ENCODE measurements around the gene BLOC1S6.

Gene BLOC1S6, protein sequence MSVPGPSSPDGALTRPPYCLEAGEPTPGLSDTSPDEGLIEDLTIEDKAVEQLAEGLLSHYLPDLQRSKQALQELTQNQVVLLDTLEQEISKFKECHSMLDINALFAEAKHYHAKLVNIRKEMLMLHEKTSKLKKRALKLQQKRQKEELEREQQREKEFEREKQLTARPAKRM

DNA sequence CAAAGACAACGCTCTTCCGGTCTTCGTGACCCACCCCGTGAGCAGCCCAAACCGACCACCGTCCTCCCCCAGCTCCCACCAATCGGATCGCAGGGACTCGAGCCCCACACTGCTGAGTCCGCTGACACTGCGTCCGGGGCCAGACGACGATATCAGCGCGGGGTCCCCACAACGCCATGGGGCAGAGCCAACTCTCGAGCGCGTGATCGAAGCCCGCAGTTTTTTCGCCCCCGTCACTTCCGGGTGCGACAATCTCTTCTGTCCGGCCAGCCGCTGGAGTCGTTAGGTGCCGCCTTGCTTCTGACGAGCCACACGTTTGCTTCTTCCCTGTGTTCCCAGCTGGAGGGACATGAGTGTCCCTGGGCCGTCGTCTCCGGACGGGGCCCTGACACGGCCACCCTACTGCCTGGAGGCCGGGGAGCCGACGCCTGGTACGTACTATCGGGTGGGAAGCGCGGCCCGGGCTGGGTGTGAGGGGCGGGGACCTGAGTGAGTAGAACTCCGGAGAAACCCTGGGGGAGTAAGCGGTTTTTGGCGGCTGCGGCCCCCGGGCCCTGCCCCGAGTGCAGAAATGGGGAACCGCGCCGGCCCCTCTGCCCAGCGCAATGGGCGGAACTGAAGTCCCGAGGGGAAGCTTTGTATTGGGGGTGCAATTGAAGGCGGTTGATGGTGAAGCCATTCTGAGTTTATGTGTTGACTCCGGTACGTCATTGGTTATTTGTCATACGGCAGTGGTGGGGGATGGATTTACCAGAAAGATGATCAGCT is at the start of gene BLOC1S6:
Gene BLOC1S6, plus strand, starts transcription at position 285 of the 768 bp plus-strand sequence. Its CDS starts 65 bp downstream, at position 350.
- no peak for TF ChIP-seq CTCF (IDR thresholded peaks at IDR 0.05; ENCODE audit: control insufficient read depth, insufficient read depth, low read depth, low read length, missing control alignments)
- peak within 1 kb of the TSS; percentile 91 for H3K4me3 ChIP-seq (ENCODE audit: control insufficient read depth, low read depth, low read length)
- DNase-seq (ENCODE audit: low read depth): peak; percentile 49

DNA sequence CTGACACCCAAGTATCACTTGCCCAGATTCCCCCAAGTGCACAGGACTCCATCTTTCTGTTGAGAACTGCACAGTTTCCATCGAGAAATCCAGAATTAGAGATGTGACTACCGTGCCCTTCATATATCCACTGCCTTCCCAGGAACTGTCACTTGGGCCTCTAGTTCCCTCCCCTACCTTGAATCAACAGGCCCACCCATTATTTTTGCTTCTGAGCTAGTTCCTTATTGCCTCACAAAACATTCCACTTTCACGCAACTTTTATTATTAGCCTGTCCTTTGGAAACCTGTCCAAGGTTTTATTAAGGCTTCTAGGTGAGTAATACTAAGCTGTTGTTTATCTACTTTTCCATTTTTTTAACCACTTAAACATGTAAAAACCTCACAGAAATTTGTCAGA is 47.5 kb upstream of the BLOC1S6 start:
- DNase-seq (ENCODE audit: low read depth): no peak
- no peak for TF ChIP-seq CTCF (IDR thresholded peaks at IDR 0.05; ENCODE audit: control insufficient read depth, insufficient read depth, low read depth, low read length, missing control alignments)
- no peak overlapping the region for H3K4me3 ChIP-seq (ENCODE audit: control insufficient read depth, low read depth, low read length)

DNA sequence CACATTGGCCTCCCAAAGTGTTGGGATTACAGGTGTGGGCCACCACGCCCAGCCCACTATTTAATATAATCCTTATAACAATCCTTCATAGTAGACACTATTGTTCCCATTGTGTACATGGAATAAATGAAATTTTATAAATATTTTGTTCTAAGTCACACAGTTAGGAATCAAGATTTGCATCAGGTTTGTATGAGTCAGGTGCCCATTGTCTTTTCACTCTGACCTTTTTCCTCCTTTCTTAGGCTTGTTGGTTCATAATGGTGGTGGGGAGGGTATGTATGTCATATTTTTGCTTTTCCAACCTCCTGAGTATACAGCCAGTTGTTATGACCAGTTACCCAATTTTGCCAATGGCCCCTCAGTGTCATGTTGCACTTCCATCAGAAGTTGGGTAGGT is 46.6 kb upstream of the BLOC1S6 start:
- TF ChIP-seq CTCF (IDR thresholded peaks at IDR 0.05; ENCODE audit: control insufficient read depth, insufficient read depth, low read depth, low read length, missing control alignments): no peak
- no peak overlapping the region for H3K4me3 ChIP-seq (ENCODE audit: control insufficient read depth, low read depth, low read length)
- DNase-seq (ENCODE audit: low read depth): no peak

DNA sequence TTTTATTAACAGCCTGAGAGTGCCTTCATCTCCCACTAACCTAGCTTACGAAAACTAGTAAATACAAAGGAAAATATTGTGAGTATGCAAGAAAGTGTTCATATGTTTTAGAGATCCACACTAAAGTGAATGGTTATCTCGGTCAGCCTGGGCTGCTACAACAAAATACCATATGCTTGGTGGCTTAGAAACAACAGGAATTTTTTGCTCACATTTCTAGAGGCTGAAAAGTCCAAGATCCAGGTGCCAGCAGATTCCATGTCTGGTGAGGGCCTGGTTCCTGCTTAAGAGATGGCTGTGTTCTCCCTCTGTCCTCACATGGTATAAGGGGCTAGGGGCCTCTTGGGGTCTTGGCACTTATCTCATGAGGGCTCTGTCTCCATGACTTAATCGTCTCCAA is 44.1 kb upstream of the BLOC1S6 start:
- no peak for DNase-seq (ENCODE audit: low read depth)
- no peak overlapping the region for H3K4me3 ChIP-seq (ENCODE audit: control insufficient read depth, low read depth, low read length)
- no peak for TF ChIP-seq CTCF (IDR thresholded peaks at IDR 0.05; ENCODE audit: control insufficient read depth, insufficient read depth, low read depth, low read length, missing control alignments)

GRCh38 chr15:45544266-45545023 is 42.7 kb upstream of the BLOC1S6 start:
- no peak for DNase-seq (ENCODE audit: low read depth)
- TF ChIP-seq CTCF (IDR thresholded peaks at IDR 0.05; ENCODE audit: control insufficient read depth, insufficient read depth, low read depth, low read length, missing control alignments): no peak
- no peak overlapping the region for H3K4me3 ChIP-seq (ENCODE audit: control insufficient read depth, low read depth, low read length)

- no peak for DNase-seq (ENCODE audit: low read depth)
- TF ChIP-seq CTCF (IDR thresholded peaks at IDR 0.05; ENCODE audit: control insufficient read depth, insufficient read depth, low read depth, low read length, missing control alignments): no peak
- no peak overlapping the region for H3K4me3 ChIP-seq (ENCODE audit: control insufficient read depth, low read depth, low read length)
Measured at GRCh38 chr15:45546789-45547188, 40.4 kb upstream of the BLOC1S6 start.

Measured in AG09309 (cell line).